HEK293T (cell line): ENCODE measurements around the gene PEX10.

ENCODE experiments used
- BHLHE40 ChIP-seq: fragments of 450-650 bp; IDR thresholded peaks from 2 replicates; pipeline ENCODE4 v1.6.1; 2016; ENCODE audit warnings: mild to moderate bottlenecking, moderate library complexity, borderline replicate concordance
- ELF4 ChIP-seq: fragments of 450-650 bp; IDR thresholded peaks from 2 replicates; pipeline ENCODE4 v1.6.1; 2017; ENCODE audit warnings: antibody characterized with exemption
- FOXM1 ChIP-seq: fragments of 450-650 bp; IDR thresholded peaks from 2 replicates; pipeline ENCODE4 v1.6.1; 2017; ENCODE audit warnings: mild to moderate bottlenecking, borderline replicate concordance
- L3MBTL2 ChIP-seq: fragments of 450-650 bp; conservative IDR thresholded peaks from 2 replicates; pipeline ENCODE4 v1.6.1; 2016; ENCODE audit warnings: mild to moderate bottlenecking

- no peak for TF ChIP-seq ELF4
- TF ChIP-seq FOXM1: no peak
- no peak for TF ChIP-seq L3MBTL2
- no peak for TF ChIP-seq BHLHE40
These were observed 16.1 kb upstream of the PEX10 start for GRCh38 chr1:2428490-2428889.
